ENCODE data around the gene RGS7. TPM values are rescaled to one million over a fixed set of nuclear protein-coding genes. Genes with fewer than 3 reads are reported as not detected.
"Not testable (repeated sequence)": the region's sequence is repeated elsewhere in the genome, so short reads cannot be mapped to it uniquely, and the experiment has no call there.

RGS7 gene
- total and polyA plus RNA-seq, 10 of the 15 experiments (the other 5 are each of a cell fraction or from before 2014, with no cell fraction given) = not detected

GRCh38 chr1:240758777-240759176, 598.2 kb downstream of the RGS7 start:
- FAIRE-seq; H3K9me3 ChIP-seq (replicated peaks; ENCODE audit: control insufficient read depth, insufficient read depth, low read length); H3K79me2 ChIP-seq (ENCODE audit: control insufficient read depth, insufficient read depth, low read length); DNase-seq (ENCODE audit: low read depth, low spot score); intact Hi-C loops (cut with micrococcal nuclease; ENCODE audit: unreplicated experiment); H3K27me3 ChIP-seq (replicated peaks in 1 of 2; ENCODE audit: control insufficient read depth in 2 of 2, insufficient read depth in 2 of 2, low read length in 1 of 2); H4K20me1 ChIP-seq (ENCODE audit: control insufficient read depth, insufficient read depth); H3K4me1 ChIP-seq (ENCODE audit: control insufficient read depth, insufficient read depth, low read length); SMC1A ChIA-PET (ENCODE audit: uncharacterized antibody, unreplicated experiment); POLR2A ChIA-PET; H3K36me3 ChIP-seq (ENCODE audit: control insufficient read depth in 2 of 2, insufficient read depth in 2 of 2, low read length in 1 of 2); H3K9ac ChIP-seq (ENCODE audit: control insufficient read depth, insufficient read depth, low read length); in situ Hi-C loops (cut with MboI); CTCF ChIA-PET; H3K27ac ChIP-seq (ENCODE audit: control insufficient read depth, insufficient read depth); H3K4me2 ChIP-seq (ENCODE audit: control insufficient read depth, insufficient read depth); RAD21 ChIA-PET (ENCODE audit: unreplicated experiment); ATAC-seq; BruUV-seq (replicated peaks); H3K4me3 ChIP-seq; H2AFZ ChIP-seq (ENCODE audit: control insufficient read depth, low read depth, low read length): not testable (repeated sequence)
- 61% methylated on average over 6 of the region's 6 CpGs for WGBS (ENCODE audit: insufficient coverage, insufficient replicate concordance, low lambda C conversion rate, missing lambda C conversion rate)

DNA sequence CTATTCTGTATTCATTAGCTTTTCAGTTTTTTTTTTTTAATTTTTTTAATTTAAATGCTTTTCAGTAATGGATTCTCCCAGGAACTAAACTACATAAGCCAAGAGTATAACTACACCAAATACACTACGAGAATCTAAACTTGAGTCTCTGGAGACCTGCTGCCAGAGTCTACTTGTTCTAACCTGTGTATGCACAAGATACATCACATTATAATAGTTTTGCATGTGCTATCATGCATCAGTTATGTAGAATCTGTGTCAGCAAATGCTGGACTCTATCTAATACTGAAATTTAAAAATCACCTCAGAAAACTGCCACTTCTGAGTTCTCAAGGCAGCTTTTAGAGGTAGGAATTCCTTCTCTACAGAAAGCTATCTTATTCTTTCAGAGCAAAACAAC, 598.7 kb downstream of the RGS7 start:
- no peaks in the 10 kb centered on the region for H3K79me2 ChIP-seq (ENCODE audit: control insufficient read depth, insufficient read depth, low read length)
- H4K20me1 ChIP-seq (ENCODE audit: control insufficient read depth, insufficient read depth) = no peaks in the 10 kb centered on the region
- ChIA-PET RAD21 (ENCODE audit: unreplicated experiment) (no interaction called here), SMC1A (ENCODE audit: uncharacterized antibody, unreplicated experiment) (no interaction called here), POLR2A (no interaction called here), CTCF (no interaction called here)
- no TSS peak for BruUV-seq (replicated peaks)
- H3K4me3 ChIP-seq = no peak overlapping the region
- no peak overlapping the region for H3K9ac ChIP-seq (ENCODE audit: control insufficient read depth, insufficient read depth, low read length)
- intact Hi-C loops (cut with micrococcal nuclease; ENCODE audit: unreplicated experiment) = no loop called here
- WGBS (ENCODE audit: insufficient coverage, insufficient replicate concordance, low lambda C conversion rate, missing lambda C conversion rate) = 42% methylated on average over 1 of the region's 1 CpG
- no peaks in the 10 kb centered on the region for H3K9me3 ChIP-seq (replicated peaks; ENCODE audit: control insufficient read depth, insufficient read depth, low read length)
- TF ChIP-seq SMAD5 (IDR thresholded peaks at IDR 0.05; ENCODE audit: low read depth) (no peak), NR2F1 (conservative IDR thresholded peaks at IDR 0.05) (no peak), CHD4 (IDR thresholded peaks at IDR 0.05) (no peak), RELA (IDR thresholded peaks at IDR 0.05; ENCODE audit: borderline replicate concordance, partially characterized antibody) (no peak), SMARCA5 (IDR thresholded peaks at IDR 0.05) (no peak), ZSCAN29 (IDR thresholded peaks at IDR 0.05) (no peak), NFXL1 (IDR thresholded peaks at IDR 0.05; ENCODE audit: borderline replicate concordance) (no peak), ZNF207 (IDR thresholded peaks at IDR 0.05; ENCODE audit: borderline replicate concordance) (no peak), SREBF1 (IDR thresholded peaks at IDR 0.05; ENCODE audit: low read length) (no peak)
- TF ChIP-seq, protein P1, sequence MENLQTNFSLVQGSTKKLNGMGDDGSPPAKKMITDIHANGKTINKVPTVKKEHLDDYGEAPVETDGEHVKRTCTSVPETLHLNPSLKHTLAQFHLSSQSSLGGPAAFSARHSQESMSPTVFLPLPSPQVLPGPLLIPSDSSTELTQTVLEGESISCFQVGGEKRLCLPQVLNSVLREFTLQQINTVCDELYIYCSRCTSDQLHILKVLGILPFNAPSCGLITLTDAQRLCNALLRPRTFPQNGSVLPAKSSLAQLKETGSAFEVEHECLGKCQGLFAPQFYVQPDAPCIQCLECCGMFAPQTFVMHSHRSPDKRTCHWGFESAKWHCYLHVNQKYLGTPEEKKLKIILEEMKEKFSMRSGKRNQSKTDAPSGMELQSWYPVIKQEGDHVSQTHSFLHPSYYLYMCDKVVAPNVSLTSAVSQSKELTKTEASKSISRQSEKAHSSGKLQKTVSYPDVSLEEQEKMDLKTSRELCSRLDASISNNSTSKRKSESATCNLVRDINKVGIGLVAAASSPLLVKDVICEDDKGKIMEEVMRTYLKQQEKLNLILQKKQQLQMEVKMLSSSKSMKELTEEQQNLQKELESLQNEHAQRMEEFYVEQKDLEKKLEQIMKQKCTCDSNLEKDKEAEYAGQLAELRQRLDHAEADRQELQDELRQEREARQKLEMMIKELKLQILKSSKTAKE (IDR thresholded peaks at IDR 0.05; ENCODE audit: low read depth, poor library complexity, severe bottlenecking) = no peak
- TF ChIP-seq, protein P2, sequence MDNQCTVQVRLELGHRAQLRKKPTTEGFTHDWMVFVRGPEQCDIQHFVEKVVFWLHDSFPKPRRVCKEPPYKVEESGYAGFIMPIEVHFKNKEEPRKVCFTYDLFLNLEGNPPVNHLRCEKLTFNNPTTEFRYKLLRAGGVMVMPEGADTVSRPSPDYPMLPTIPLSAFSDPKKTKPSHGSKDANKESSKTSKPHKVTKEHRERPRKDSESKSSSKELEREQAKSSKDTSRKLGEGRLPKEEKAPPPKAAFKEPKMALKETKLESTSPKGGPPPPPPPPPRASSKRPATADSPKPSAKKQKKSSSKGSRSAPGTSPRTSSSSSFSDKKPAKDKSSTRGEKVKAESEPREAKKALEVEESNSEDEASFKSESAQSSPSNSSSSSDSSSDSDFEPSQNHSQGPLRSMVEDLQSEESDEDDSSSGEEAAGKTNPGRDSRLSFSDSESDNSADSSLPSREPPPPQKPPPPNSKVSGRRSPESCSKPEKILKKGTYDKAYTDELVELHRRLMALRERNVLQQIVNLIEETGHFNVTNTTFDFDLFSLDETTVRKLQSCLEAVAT (IDR thresholded peaks at IDR 0.05) = no peak
- no peaks in the 10 kb centered on the region for H3K4me1 ChIP-seq (ENCODE audit: control insufficient read depth, insufficient read depth, low read length)
- in situ Hi-C loops (cut with MboI) = no loop called here
- FAIRE-seq = no peak
- H2AFZ ChIP-seq (ENCODE audit: control insufficient read depth, low read depth, low read length) = no peak overlapping the region
- H3K4me2 ChIP-seq (ENCODE audit: control insufficient read depth, insufficient read depth) = no peak overlapping the region
- DNase-seq (ENCODE audit: low read depth, low spot score) = no peak
- no peak overlapping the region for H3K27ac ChIP-seq (ENCODE audit: control insufficient read depth, insufficient read depth)
- H3K27me3 ChIP-seq (replicated peaks in 1 of 2; ENCODE audit: control insufficient read depth in 2 of 2, insufficient read depth in 2 of 2, low read length in 1 of 2) = no peaks in the 10 kb centered on the region
- no peaks in the 10 kb centered on the region for H3K36me3 ChIP-seq (ENCODE audit: control insufficient read depth in 2 of 2, insufficient read depth in 2 of 2, low read length in 1 of 2)
- ATAC-seq = no peak

Data from GM12878 (cell line).